Mucosa of descending colon (tissue), 3 donors: ENCODE measurements around the gene FYB1. TPM values are rescaled to one million over a fixed set of nuclear protein-coding genes. Genes with fewer than 3 reads are reported as not detected.

Experiments used
- ATAC-seq: fragments of 200-7000 bp; cut with Tn5 transposase; one replicate; pipeline ENCODE4 v1.9.1; 2020; ENCODE audit warnings: mild to moderate bottlenecking, moderate library complexity
- DNase-seq, 3 donors: peaks; one replicate each; pipeline ENCODE4 v3.0.0-alpha.2; 2020
- H3K36me3 ChIP-seq: fragments of 200-600 bp; one replicate; pipeline ENCODE4 v1.8.0; 2021; ENCODE audit warnings: low read depth, mild to moderate bottlenecking
- H3K4me1 ChIP-seq: fragments of 200-600 bp; one replicate; pipeline ENCODE4 v1.8.0; 2021; ENCODE audit warnings: low read depth, mild to moderate bottlenecking
- H3K4me3 ChIP-seq: fragments of 200-600 bp; one replicate; pipeline ENCODE4 v1.8.0; 2021; ENCODE audit warnings: mild to moderate bottlenecking
- H3K9me3 ChIP-seq: fragments of 200-600 bp; one replicate; pipeline ENCODE4 v1.8.0; 2021; ENCODE audit warnings: mild to moderate bottlenecking
- intact Hi-C, 2 donors: fragments of 100-400 bp; cut with DNase I in 1 of 2; cut with micrococcal nuclease in 1 of 2; formaldehyde crosslinking; loops; one replicate each; pipeline versions ENCODE4 v1.11.0 to v1.11.1; 2022; cut with DNase I, micrococcal nuclease
- total RNA-seq, 3 donors: library from RNA; stranded (reverse); fragmentation: NEBNext Ultra II Directional in 2 of 3; extraction: Animal tissue kit (Norgen Biotek cat#: 25700) in 2 of 3; gene quantifications; one replicate each; pipeline versions ENCODE4 v1.2.1 to v1.2.4, GENCODE V29; 2021 to 2023
- TF ChIP-seq, protein P1 (sequence below): fragments of 200-600 bp; IDR thresholded peaks from one replicate; pipeline ENCODE4 v1.8.0; 2022; ENCODE audit warnings: antibody characterized with exemption, mild to moderate bottlenecking
- donor health status: DM: no; HTN: no; CAD: no; lungs with moderate emphysema.
- donor health status: DM: no; HTN: no; CAD: no.
- donor health status: DM: no; HTN: yes; CAD: no.

Gene FYB1
- total RNA-seq, 3 donors from 2014 or later = 11.5 to 19.4 (median 13.1) TPM

DNA sequence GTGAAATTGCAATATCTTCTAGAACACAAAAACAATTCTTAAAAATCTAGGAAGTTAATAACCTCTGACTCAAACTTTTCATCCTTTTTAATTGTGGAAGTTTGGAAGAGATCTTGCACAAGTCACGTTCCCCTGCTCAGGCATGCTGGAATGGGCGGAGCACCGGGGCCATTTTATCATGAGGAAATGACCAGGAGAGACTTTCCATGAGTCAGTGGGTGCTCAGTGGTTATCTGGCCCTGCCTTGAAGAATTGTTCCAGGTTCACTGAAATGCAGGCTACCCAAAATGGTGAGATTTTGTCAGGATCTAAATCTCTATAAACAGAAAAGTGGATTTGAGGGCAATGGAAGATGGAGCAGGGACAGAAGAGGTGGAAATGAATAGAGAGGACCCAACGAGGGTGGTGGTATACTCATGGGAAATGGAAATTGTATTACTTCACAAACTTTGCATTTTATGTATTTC is 61.2 kb downstream of the FYB1 start:
- TF ChIP-seq, protein P1, sequence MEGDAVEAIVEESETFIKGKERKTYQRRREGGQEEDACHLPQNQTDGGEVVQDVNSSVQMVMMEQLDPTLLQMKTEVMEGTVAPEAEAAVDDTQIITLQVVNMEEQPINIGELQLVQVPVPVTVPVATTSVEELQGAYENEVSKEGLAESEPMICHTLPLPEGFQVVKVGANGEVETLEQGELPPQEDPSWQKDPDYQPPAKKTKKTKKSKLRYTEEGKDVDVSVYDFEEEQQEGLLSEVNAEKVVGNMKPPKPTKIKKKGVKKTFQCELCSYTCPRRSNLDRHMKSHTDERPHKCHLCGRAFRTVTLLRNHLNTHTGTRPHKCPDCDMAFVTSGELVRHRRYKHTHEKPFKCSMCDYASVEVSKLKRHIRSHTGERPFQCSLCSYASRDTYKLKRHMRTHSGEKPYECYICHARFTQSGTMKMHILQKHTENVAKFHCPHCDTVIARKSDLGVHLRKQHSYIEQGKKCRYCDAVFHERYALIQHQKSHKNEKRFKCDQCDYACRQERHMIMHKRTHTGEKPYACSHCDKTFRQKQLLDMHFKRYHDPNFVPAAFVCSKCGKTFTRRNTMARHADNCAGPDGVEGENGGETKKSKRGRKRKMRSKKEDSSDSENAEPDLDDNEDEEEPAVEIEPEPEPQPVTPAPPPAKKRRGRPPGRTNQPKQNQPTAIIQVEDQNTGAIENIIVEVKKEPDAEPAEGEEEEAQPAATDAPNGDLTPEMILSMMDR = no peak
- DNase-seq (peak in 1 of 3 donors; percentile 12), ATAC-seq (no peak)
- intact Hi-C loops = no loop called here
- no peaks in the 10 kb centered on the region for H3K9me3 ChIP-seq
- no peaks in the 10 kb centered on the region for H3K4me1 ChIP-seq
- no peaks in the 10 kb centered on the region for H3K36me3 ChIP-seq
- no peak overlapping the region for H3K4me3 ChIP-seq

DNA sequence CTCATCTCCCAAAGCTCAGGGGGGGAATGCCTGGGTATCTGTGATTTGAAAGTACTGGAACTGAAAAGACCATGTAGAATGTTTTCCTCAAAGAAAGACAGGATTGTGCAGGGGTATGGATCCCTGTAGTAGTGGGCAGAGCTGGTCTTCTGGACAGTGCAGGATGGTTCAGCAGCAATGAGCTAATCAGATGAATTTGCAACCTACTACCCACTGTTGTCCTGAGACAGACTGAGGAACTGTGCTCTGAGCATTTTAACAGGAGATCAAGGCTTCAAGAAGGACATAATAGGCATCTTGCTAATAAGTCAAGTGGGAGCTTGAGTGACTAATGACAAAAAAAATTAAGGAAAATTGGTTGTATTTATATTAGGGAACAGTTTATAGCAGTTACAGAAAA is 61.7 kb downstream of the FYB1 start:
- intact Hi-C loops = no loop called here
- no peak for ATAC-seq
- H3K4me1 ChIP-seq = no peaks in the 10 kb centered on the region
- TF ChIP-seq, protein P1 = no peak
- no peak overlapping the region for H3K4me3 ChIP-seq
- no peak for DNase-seq
- H3K36me3 ChIP-seq = no peaks in the 10 kb centered on the region
- no peaks in the 10 kb centered on the region for H3K9me3 ChIP-seq

GRCh38 chr5:39156082-39156481 is 63.3 kb downstream of the FYB1 start:
- intact Hi-C loops = no loop called here
- Histone ChIP-seq H3K36me3 (no peaks in the 10 kb centered on the region), H3K4me3 (no peak overlapping the region), H3K4me1 (no peaks in the 10 kb centered on the region), H3K9me3 (no peaks in the 10 kb centered on the region)
- ATAC-seq = no peak
- TF ChIP-seq, protein P1 = no peak
- DNase-seq = no peak

- H3K9me3 ChIP-seq = no peaks in the 10 kb centered on the region
- no peak overlapping the region for H3K4me3 ChIP-seq
- no peaks in the 10 kb centered on the region for H3K4me1 ChIP-seq
- DNase-seq (no peak), ATAC-seq (no peak)
- TF ChIP-seq, protein P1 = no peak
- H3K36me3 ChIP-seq = no peaks in the 10 kb centered on the region
- intact Hi-C loops = no loop called here
These were observed 67.6 kb downstream of the FYB1 start for GRCh38 chr5:39151745-39152144.

GRCh38 chr5:39149966-39150365 is 69.4 kb downstream of the FYB1 start:
- DNase-seq = no peak
- Histone ChIP-seq H3K4me1 (no peaks in the 10 kb centered on the region), H3K4me3 (no peak overlapping the region), H3K36me3 (no peaks in the 10 kb centered on the region), H3K9me3 (no peaks in the 10 kb centered on the region)
- no peak for ATAC-seq
- intact Hi-C loops = no loop called here
- TF ChIP-seq, protein P1 = no peak

- no peaks in the 10 kb centered on the region for H3K9me3 ChIP-seq
- intact Hi-C loops = no loop called here
These were observed 70.3 kb downstream of the FYB1 start for GRCh38 chr5:39148983-39149534.

More at GRCh38 chr5:39148983-39149534, 70.3 kb downstream of the FYB1 start:
- H3K4me3 ChIP-seq = no peak overlapping the region
- H3K36me3 ChIP-seq = no peaks in the 10 kb centered on the region
- ATAC-seq = no peak
- TF ChIP-seq, protein P1 = no peak
- no peaks in the 10 kb centered on the region for H3K4me1 ChIP-seq
- no peak for DNase-seq
